GM12878 (cell line): Measurements from ENCODE around the gene SIMC1.

Source experiments
- CHD1 ChIP-seq: IDR thresholded peaks from 2 replicates; pipeline ENCODE4 v1.6.1; 2012; ENCODE audit warnings: low read depth, low read length, improper control_type of control experiment
- DPF2 ChIP-seq: fragments of 450-650 bp; IDR thresholded peaks from 2 replicates; pipeline ENCODE4 v1.6.1; 2017; ENCODE audit warnings: mild to moderate bottlenecking
- EP300 ChIP-seq, 2 experiments: fragments of 150-350 bp in 1 of 2; IDR thresholded peaks; 2 replicates each; pipeline ENCODE4 v1.6.1; 2011 to 2012; ENCODE audit warnings: low read depth in 2 of 2, low read length in 2 of 2, borderline replicate concordance in 1 of 2, improper control_type of control experiment in 1 of 2, inconsistent platforms in 1 of 2; ENCODE audit not compliant: control insufficient read depth in 1 of 2
- ESRRA ChIP-seq: IDR thresholded peaks from 2 replicates; pipeline ENCODE4 v1.6.1; 2012; ENCODE audit warnings: mild to moderate bottlenecking, low read length, improper control_type of control experiment
- GABPA ChIP-seq: IDR thresholded peaks from 2 replicates; pipeline ENCODE4 v1.6.1; 2014; ENCODE audit warnings: antibody characterized with exemption, low read depth, mild to moderate bottlenecking, inconsistent platforms
- NFIC ChIP-seq: IDR thresholded peaks from 2 replicates; pipeline ENCODE4 v1.6.1; 2012; ENCODE audit warnings: low read depth, mild to moderate bottlenecking, inconsistent platforms, low read length, moderate library complexity
- POLR2A ChIP-seq: IDR thresholded peaks from 2 replicates; pipeline ENCODE4 v1.6.1; 2011; ENCODE audit warnings: low read depth, mild to moderate bottlenecking, low read length
- POLR2AphosphoS5 ChIP-seq: IDR thresholded peaks from 2 replicates; pipeline ENCODE4 v1.6.1; 2011; ENCODE audit warnings: mild to moderate bottlenecking, low read length, inconsistent platforms
- RCOR1 ChIP-seq: conservative IDR thresholded peaks from 2 replicates; pipeline ENCODE4 v1.6.1; 2012; ENCODE audit warnings: low read depth, low read length, improper control_type of control experiment
- TBL1XR1 ChIP-seq: IDR thresholded peaks from 2 replicates; pipeline ENCODE4 v1.6.1; 2012; ENCODE audit warnings: low read depth, low read length, improper control_type of control experiment
- TF ChIP-seq, protein P1 (sequence below), 3 experiments: IDR thresholded peaks in 2 of 3; conservative IDR thresholded peaks in 1 of 3; 2 replicates each; pipeline ENCODE4 v1.5.1; 2011; ENCODE audit warnings: low read depth in 3 of 3, low read length in 3 of 3, mild to moderate bottlenecking in 3 of 3, control low read depth in 2 of 3, moderate library complexity in 2 of 3, inconsistent platforms in 1 of 3, mixed read lengths in 1 of 3; ENCODE audit not compliant: control insufficient read depth in 2 of 3, insufficient read depth in 1 of 3; ENCODE audit errors: extremely low read depth in 1 of 3
- TF ChIP-seq, protein P2 (sequence below): IDR thresholded peaks from 2 replicates; pipeline ENCODE4 v1.6.1; 2012; ENCODE audit warnings: low read depth, low read length, improper control_type of control experiment
- TF ChIP-seq, protein P3 (sequence below): IDR thresholded peaks from 2 replicates; pipeline ENCODE4 v1.6.1; 2012; ENCODE audit warnings: low read depth, low read length, improper control_type of control experiment
- TF ChIP-seq, protein P4 (sequence below): IDR thresholded peaks from 2 replicates; pipeline ENCODE4 v1.6.1; 2012; ENCODE audit warnings: mild to moderate bottlenecking, low read depth, low read length

DNA sequence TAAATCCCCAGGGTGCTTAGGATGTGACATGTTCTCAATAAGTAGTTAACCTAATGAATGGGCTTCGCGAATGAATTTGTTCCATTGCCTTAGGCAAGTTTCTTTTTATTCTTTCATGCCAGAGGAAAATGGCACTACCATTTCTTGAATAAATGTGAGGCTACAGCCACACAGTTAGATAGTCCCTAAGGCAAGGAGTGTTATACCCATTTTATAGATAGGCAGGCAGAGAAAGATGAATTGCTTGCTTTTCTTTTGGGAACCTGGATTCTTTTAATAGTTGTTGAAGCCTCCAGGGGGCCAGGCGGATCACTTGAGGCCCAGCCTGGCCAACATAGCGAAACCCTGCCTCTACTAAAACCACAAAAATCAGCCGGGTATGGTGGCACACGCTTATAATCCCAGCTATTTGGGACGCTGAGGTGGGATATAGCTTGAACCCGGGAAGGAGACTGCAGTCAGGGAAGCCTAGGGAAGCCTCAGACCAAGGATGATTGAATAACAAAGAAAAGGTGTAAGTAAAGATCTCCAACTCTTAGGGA, 149.2 kb downstream of the SIMC1 start:
- no peak for TF ChIP-seq POLR2A
- no peak for TF ChIP-seq TBL1XR1
- TF ChIP-seq RCOR1 = no peak
- TF ChIP-seq, protein P1, sequence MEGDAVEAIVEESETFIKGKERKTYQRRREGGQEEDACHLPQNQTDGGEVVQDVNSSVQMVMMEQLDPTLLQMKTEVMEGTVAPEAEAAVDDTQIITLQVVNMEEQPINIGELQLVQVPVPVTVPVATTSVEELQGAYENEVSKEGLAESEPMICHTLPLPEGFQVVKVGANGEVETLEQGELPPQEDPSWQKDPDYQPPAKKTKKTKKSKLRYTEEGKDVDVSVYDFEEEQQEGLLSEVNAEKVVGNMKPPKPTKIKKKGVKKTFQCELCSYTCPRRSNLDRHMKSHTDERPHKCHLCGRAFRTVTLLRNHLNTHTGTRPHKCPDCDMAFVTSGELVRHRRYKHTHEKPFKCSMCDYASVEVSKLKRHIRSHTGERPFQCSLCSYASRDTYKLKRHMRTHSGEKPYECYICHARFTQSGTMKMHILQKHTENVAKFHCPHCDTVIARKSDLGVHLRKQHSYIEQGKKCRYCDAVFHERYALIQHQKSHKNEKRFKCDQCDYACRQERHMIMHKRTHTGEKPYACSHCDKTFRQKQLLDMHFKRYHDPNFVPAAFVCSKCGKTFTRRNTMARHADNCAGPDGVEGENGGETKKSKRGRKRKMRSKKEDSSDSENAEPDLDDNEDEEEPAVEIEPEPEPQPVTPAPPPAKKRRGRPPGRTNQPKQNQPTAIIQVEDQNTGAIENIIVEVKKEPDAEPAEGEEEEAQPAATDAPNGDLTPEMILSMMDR (IDR thresholded peaks at IDR 0.05 in 2 of 3, conservative IDR thresholded peaks at IDR 0.05 in 1 of 3; ENCODE audit: control insufficient read depth in 2 of 3, extremely low read depth in 1 of 3, insufficient read depth in 1 of 3, low read depth in 3 of 3, low read length in 3 of 3) = no peak
- no peak for TF ChIP-seq CHD1
- TF ChIP-seq, protein P2, sequence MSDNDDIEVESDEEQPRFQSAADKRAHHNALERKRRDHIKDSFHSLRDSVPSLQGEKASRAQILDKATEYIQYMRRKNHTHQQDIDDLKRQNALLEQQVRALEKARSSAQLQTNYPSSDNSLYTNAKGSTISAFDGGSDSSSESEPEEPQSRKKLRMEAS = no peak
- TF ChIP-seq GABPA = no peak
- no peak for TF ChIP-seq DPF2
- TF ChIP-seq NFIC = no peak
- no peak for TF ChIP-seq ESRRA
- no peak for TF ChIP-seq EP300 (IDR thresholded peaks at IDR 0.05; ENCODE audit: borderline replicate concordance in 1 of 2, control insufficient read depth in 1 of 2, low read depth in 2 of 2, low read length in 2 of 2)
- TF ChIP-seq, protein P3, sequence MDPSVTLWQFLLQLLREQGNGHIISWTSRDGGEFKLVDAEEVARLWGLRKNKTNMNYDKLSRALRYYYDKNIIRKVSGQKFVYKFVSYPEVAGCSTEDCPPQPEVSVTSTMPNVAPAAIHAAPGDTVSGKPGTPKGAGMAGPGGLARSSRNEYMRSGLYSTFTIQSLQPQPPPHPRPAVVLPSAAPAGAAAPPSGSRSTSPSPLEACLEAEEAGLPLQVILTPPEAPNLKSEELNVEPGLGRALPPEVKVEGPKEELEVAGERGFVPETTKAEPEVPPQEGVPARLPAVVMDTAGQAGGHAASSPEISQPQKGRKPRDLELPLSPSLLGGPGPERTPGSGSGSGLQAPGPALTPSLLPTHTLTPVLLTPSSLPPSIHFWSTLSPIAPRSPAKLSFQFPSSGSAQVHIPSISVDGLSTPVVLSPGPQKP = no peak
- TF ChIP-seq POLR2AphosphoS5 = no peak
- TF ChIP-seq, protein P4, sequence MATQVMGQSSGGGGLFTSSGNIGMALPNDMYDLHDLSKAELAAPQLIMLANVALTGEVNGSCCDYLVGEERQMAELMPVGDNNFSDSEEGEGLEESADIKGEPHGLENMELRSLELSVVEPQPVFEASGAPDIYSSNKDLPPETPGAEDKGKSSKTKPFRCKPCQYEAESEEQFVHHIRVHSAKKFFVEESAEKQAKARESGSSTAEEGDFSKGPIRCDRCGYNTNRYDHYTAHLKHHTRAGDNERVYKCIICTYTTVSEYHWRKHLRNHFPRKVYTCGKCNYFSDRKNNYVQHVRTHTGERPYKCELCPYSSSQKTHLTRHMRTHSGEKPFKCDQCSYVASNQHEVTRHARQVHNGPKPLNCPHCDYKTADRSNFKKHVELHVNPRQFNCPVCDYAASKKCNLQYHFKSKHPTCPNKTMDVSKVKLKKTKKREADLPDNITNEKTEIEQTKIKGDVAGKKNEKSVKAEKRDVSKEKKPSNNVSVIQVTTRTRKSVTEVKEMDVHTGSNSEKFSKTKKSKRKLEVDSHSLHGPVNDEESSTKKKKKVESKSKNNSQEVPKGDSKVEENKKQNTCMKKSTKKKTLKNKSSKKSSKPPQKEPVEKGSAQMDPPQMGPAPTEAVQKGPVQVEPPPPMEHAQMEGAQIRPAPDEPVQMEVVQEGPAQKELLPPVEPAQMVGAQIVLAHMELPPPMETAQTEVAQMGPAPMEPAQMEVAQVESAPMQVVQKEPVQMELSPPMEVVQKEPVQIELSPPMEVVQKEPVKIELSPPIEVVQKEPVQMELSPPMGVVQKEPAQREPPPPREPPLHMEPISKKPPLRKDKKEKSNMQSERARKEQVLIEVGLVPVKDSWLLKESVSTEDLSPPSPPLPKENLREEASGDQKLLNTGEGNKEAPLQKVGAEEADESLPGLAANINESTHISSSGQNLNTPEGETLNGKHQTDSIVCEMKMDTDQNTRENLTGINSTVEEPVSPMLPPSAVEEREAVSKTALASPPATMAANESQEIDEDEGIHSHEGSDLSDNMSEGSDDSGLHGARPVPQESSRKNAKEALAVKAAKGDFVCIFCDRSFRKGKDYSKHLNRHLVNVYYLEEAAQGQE = no peak
